HepG2 (cell line): ENCODE results near the gene CENPP. TPM values are rescaled to one million over a fixed set of nuclear protein-coding genes. Genes with fewer than 3 reads are reported as not detected.
A peak's percentile ranks its signal among the peaks of the same experiment; 100 is the strongest.

Experiments
- FOSL2 ChIP-seq: sonication (generic); formaldehyde crosslinking; IDR thresholded peaks from 2 replicates; pipeline ENCODE4 v1.4.0; 2020; ENCODE audit warnings: missing genetic modification reagents
- GABPB1 ChIP-seq: IDR thresholded peaks from 2 replicates; pipeline ENCODE4 v1.6.1; 2016; ENCODE audit warnings: mild to moderate bottlenecking, missing genetic modification reagents, moderate library complexity, missing compliant biosample characterization
- HDAC1 ChIP-seq: sonication (generic); formaldehyde crosslinking; IDR thresholded peaks from 2 replicates; pipeline ENCODE4 v1.5.1; 2020; ENCODE audit warnings: mild to moderate bottlenecking, missing genetic modification reagents
- HDAC6 ChIP-seq: fragments of 200-600 bp; sonication (generic); IDR thresholded peaks from 2 replicates; pipeline ENCODE4 v1.7.0; 2017; ENCODE audit warnings: mild to moderate bottlenecking, antibody characterized with exemption, low read length, low read depth
- IRF2 ChIP-seq: IDR thresholded peaks from 2 replicates; pipeline ENCODE4 v1.6.1; 2018; ENCODE audit warnings: missing genetic modification reagents, missing compliant biosample characterization
- MEF2D ChIP-seq: sonication (generic); formaldehyde crosslinking; IDR thresholded peaks from 2 replicates; pipeline ENCODE4 v1.5.1; 2020; ENCODE audit warnings: mild to moderate bottlenecking, missing genetic modification reagents
- MLLT10 ChIP-seq: sonication (generic); formaldehyde crosslinking; IDR thresholded peaks from 2 replicates; pipeline ENCODE4 v1.4.0; 2020; ENCODE audit warnings: missing genetic modification reagents
- PHF5A ChIP-seq: IDR thresholded peaks from one replicate; pipeline ENCODE4 v1.6.1; 2018; ENCODE audit warnings: low read depth, missing genetic modification reagents; ENCODE audit not compliant: unreplicated experiment
- SIN3B ChIP-seq: fragments of 150-350 bp; IDR thresholded peaks from 2 replicates; pipeline ENCODE4 v1.6.1; 2014; ENCODE audit warnings: low read length
- TAF1 ChIP-seq: sonication (generic); formaldehyde crosslinking; IDR thresholded peaks from 2 replicates; pipeline ENCODE4 v1.4.0; 2020; ENCODE audit warnings: missing genetic modification reagents
- TBL1XR1 ChIP-seq: fragments of 150-350 bp; IDR thresholded peaks from 2 replicates; pipeline ENCODE4 v1.6.1; 2014; ENCODE audit warnings: borderline replicate concordance, low read length; ENCODE audit not compliant: partially characterized antibody
- TEAD2 ChIP-seq: sonication (generic); formaldehyde crosslinking; IDR thresholded peaks from 2 replicates; pipeline ENCODE4 v1.9.0; 2021; ENCODE audit warnings: missing genetic modification reagents
- ZNF44 ChIP-seq: sonication (generic); formaldehyde crosslinking; IDR thresholded peaks from 2 replicates; pipeline ENCODE4 v1.5.1; 2020; ENCODE audit warnings: mild to moderate bottlenecking, missing genetic modification reagents
- ZNF530 ChIP-seq: sonication (generic); formaldehyde crosslinking; IDR thresholded peaks from 2 replicates; pipeline ENCODE4 v1.5.0; 2020; ENCODE audit warnings: low read depth, mild to moderate bottlenecking, missing genetic modification reagents
- ZNF777 ChIP-seq: sonication (generic); formaldehyde crosslinking; IDR thresholded peaks from 2 replicates; pipeline ENCODE4 v1.4.0; 2020; ENCODE audit warnings: missing genetic modification reagents
- polyA plus RNA-seq, 8 experiments: library from polyadenylated mRNA; depleted of rRNA in 3 of 8; stranded (reverse) in 7 of 8; unstranded in 1 of 8; fragments of >200 nt; fragmentation: Illumina TruSeq in 4 of 8; extraction: Trizol in 4 of 8; gene quantifications; 2 replicates each; pipeline versions ENCODE4 v1.2.1 to v1.2.3, GENCODE V29; 2011 to 2016; ENCODE audit warnings: low read depth in 4 of 8, missing spikeins in 1 of 8, mixed read lengths in 1 of 8; ENCODE audit not compliant: insufficient read depth in 1 of 8
- total RNA-seq, 5 experiments: library from RNA; depleted of rRNA; stranded (reverse); fragments of >200 nt; fragmentation: Illumina TruSeq; extraction: Trizol; gene quantifications; 2 replicates each; pipeline ENCODE4 v1.2.3, GENCODE V29; 2016; ENCODE audit warnings: low read depth in 1 of 5
- TF ChIP-seq, protein P1 (sequence below): sonication (generic); formaldehyde crosslinking; IDR thresholded peaks from 2 replicates; pipeline ENCODE4 v1.5.1; 2020; ENCODE audit warnings: mild to moderate bottlenecking, missing genetic modification reagents
- TF ChIP-seq, protein P2 (sequence below), 2 experiments: sonication (generic) in 1 of 2; formaldehyde crosslinking in 1 of 2; IDR thresholded peaks; 2 replicates each; pipeline versions ENCODE4 v1.6.1 to v1.9.0; 2014 to 2022; ENCODE audit warnings: antibody characterized with exemption in 1 of 2, borderline replicate concordance in 1 of 2, inconsistent platforms in 1 of 2, low read depth in 1 of 2, missing genetic modification reagents in 1 of 2
- TF ChIP-seq, protein P3 (sequence below): sonication (generic); formaldehyde crosslinking; IDR thresholded peaks from 2 replicates; pipeline ENCODE4 v1.8.1; 2023; ENCODE audit warnings: mild to moderate bottlenecking, missing genetic modification reagents
- TF ChIP-seq, protein P4 (sequence below): sonication (generic); formaldehyde crosslinking; IDR thresholded peaks from 2 replicates; pipeline ENCODE4 v1.5.0; 2020; ENCODE audit warnings: missing genetic modification reagents

CENPP gene
- total and polyA plus RNA-seq, 2 of the 13 experiments (the other 11 are each of a cell fraction or from before 2014, with no cell fraction given) = 2.0 to 11.4 TPM

DNA sequence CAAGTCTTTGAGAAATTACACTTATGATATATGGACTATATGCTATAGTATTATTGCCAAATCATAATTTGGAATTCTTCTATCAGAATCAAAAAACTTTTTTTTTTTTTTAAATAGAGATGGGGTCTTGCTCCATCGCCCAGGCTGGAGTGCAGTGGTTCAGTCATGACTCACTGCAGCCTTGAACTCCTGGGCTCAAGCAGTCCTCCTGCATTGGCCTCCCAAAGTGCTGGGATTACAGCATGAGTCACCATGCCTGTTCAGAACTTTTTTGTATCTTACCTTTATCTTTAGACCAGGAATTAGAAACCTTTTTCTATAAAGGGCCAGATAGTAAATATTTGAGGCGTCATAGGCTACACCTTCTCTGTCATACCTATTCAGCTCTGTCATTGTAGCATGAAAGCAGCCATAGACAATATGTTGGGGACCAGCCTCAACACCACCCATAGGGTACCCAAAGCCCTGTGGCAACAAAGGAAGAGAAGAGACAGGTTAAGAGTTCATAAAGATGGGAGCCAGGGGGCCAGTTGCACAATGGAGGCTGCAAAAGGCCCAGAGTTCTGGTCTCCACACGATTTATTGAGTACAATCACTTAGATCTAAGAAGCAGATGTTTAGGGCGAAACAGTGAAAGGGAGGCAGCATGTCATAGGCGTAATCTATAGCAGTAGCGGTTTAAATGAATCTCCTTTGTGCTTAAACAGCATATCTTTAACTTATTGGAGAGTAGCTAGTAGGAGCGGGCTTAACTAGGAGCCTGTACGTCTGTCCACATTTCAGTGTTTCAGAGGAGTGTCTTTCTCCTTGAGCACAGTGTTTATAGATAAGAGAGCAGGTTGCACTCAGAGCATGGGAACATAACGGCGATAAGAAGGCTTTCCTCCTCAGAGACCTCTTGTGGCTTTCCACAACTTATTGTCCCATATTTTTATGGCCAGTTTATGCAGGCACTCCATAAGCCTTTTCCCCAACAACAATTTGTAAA is 197.5 kb downstream of the CENPP start (continued):
- peak; percentile 92 for TF ChIP-seq FOSL2 (CRISPR knock-in tag)
- no peak for TF ChIP-seq SIN3B
- TF ChIP-seq ZNF44 (CRISPR knock-in tag) = no peak
- TF ChIP-seq ZNF777 (CRISPR knock-in tag) = no peak
- TF ChIP-seq MLLT10 (CRISPR knock-in tag) = no peak
- TF ChIP-seq TBL1XR1 = no peak
- no peak for TF ChIP-seq TEAD2 (CRISPR knock-in tag)
- TF ChIP-seq, protein P1, sequence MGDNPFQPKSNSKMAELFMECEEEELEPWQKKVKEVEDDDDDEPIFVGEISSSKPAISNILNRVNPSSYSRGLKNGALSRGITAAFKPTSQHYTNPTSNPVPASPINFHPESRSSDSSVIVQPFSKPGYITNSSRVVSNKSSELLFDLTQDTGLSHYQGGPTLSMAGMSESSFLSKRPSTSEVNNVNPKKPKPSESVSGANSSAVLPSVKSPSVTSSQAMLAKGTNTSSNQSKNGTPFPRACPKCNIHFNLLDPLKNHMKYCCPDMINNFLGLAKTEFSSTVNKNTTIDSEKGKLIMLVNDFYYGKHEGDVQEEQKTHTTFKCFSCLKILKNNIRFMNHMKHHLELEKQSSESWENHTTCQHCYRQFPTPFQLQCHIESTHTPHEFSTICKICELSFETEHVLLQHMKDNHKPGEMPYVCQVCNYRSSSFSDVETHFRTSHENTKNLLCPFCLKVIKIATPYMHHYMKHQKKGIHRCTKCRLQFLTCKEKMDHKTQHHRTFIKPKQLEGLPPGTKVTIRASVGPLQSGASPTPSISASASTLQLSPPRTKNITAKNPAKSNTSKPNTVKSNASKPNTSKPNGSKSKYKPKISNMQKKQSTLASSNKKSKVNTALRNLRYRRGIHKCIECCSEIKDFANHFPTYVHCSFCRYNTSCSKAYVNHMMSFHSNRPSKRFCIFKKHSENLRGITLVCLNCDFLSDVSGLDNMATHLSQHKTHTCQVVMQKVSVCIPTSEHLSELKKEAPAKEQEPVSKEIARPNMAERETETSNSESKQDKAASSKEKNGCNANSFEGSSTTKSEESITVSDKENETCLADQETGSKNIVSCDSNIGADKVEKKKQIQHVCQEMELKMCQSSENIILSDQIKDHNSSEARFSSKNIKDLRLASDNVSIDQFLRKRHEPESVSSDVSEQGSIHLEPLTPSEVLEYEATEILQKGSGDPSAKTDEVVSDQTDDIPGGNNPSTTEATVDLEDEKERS (CRISPR knock-in tag) = no peak
- TF ChIP-seq IRF2 (CRISPR knock-in tag) = no peak
- TF ChIP-seq, protein P2, sequence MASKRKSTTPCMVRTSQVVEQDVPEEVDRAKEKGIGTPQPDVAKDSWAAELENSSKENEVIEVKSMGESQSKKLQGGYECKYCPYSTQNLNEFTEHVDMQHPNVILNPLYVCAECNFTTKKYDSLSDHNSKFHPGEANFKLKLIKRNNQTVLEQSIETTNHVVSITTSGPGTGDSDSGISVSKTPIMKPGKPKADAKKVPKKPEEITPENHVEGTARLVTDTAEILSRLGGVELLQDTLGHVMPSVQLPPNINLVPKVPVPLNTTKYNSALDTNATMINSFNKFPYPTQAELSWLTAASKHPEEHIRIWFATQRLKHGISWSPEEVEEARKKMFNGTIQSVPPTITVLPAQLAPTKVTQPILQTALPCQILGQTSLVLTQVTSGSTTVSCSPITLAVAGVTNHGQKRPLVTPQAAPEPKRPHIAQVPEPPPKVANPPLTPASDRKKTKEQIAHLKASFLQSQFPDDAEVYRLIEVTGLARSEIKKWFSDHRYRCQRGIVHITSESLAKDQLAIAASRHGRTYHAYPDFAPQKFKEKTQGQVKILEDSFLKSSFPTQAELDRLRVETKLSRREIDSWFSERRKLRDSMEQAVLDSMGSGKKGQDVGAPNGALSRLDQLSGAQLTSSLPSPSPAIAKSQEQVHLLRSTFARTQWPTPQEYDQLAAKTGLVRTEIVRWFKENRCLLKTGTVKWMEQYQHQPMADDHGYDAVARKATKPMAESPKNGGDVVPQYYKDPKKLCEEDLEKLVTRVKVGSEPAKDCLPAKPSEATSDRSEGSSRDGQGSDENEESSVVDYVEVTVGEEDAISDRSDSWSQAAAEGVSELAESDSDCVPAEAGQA (IDR thresholded peaks at IDR 0.05; ENCODE audit: low read depth) = no peak
- TF ChIP-seq, protein P2 (CRISPR knock-in tag; IDR thresholded peaks at IDR 0.05; ENCODE audit: borderline replicate concordance) = no peak
- TF ChIP-seq HDAC6 = no peak
- TF ChIP-seq ZNF530 (CRISPR knock-in tag) = no peak
- no peak for TF ChIP-seq TAF1
- no peak for TF ChIP-seq MEF2D (CRISPR knock-in tag)
- TF ChIP-seq PHF5A (CRISPR knock-in tag) = no peak
- TF ChIP-seq GABPB1 (CRISPR knock-in tag) = no peak
- TF ChIP-seq, protein P3, sequence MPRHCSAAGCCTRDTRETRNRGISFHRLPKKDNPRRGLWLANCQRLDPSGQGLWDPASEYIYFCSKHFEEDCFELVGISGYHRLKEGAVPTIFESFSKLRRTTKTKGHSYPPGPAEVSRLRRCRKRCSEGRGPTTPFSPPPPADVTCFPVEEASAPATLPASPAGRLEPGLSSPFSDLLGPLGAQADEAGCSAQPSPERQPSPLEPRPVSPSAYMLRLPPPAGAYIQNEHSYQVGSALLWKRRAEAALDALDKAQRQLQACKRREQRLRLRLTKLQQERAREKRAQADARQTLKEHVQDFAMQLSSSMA (CRISPR knock-in tag) = no peak
- TF ChIP-seq, protein P4, sequence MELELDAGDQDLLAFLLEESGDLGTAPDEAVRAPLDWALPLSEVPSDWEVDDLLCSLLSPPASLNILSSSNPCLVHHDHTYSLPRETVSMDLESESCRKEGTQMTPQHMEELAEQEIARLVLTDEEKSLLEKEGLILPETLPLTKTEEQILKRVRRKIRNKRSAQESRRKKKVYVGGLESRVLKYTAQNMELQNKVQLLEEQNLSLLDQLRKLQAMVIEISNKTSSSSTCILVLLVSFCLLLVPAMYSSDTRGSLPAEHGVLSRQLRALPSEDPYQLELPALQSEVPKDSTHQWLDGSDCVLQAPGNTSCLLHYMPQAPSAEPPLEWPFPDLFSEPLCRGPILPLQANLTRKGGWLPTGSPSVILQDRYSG (CRISPR knock-in tag) = no peak
- no peak for TF ChIP-seq HDAC1 (CRISPR knock-in tag)
